ENCODE data around the gene TTC7B. TPM values are rescaled to one million over a fixed set of nuclear protein-coding genes. Genes with fewer than 3 reads are reported as not detected.
A peak's percentile ranks its signal among the peaks of the same experiment; 100 is the strongest.

The TTC7B gene
- total RNA-seq, 1 donor from 2014 or later, result 32.4 TPM

GRCh38 chr14:90720336-90720735, 95.9 kb downstream of the TTC7B start:
- ATAC-seq (no peak), DNase-seq (ENCODE audit: low spot score) (peak; percentile 18)

- ATAC-seq, result no peak
- peak; percentile 15 for DNase-seq (ENCODE audit: low spot score)
Measured at GRCh38 chr14:90717916-90718315, 98.3 kb downstream of the TTC7B start.

- ATAC-seq, result no peak
Measured at GRCh38 chr14:90715993-90716392, 100.2 kb downstream of the TTC7B start.

GRCh38 chr14:90715495-90715894, 100.7 kb downstream of the TTC7B start:
- no peak for DNase-seq (ENCODE audit: low spot score)

More at GRCh38 chr14:90715993-90716392, 100.2 kb downstream of the TTC7B start:
- no peak for DNase-seq (ENCODE audit: low spot score)

GRCh38 chr14:90714811-90715210, 101.4 kb downstream of the TTC7B start:
- DNase-seq (ENCODE audit: low spot score) (no peak), ATAC-seq (no peak)

More at GRCh38 chr14:90715495-90715894, 100.7 kb downstream of the TTC7B start:
- no peak for ATAC-seq

GRCh38 chr14:90704738-90705392, 111.4 kb downstream of the TTC7B start:
- ATAC-seq (peak; percentile 91), DNase-seq (ENCODE audit: low spot score) (no peak)

- ATAC-seq, result peak; percentile 13
- no peak for DNase-seq (ENCODE audit: low spot score)
Measured at GRCh38 chr14:90703841-90704737, 112.1 kb downstream of the TTC7B start.

- no peak for ATAC-seq
- DNase-seq (ENCODE audit: low spot score), result no peak
Measured at GRCh38 chr14:90700933-90701776, 115.1 kb downstream of the TTC7B start.

- ATAC-seq, result no peak
- no peak for DNase-seq (ENCODE audit: low spot score)
Measured at GRCh38 chr14:90699016-90699415, 117.2 kb downstream of the TTC7B start.

GRCh38 chr14:90698379-90698869, 117.8 kb downstream of the TTC7B start:
- ATAC-seq, result peak; percentile 20
- peak; percentile 57 for DNase-seq (ENCODE audit: low spot score)

GRCh38 chr14:90697577-90698206, 118.5 kb downstream of the TTC7B start:
- peak; percentile 98 for ATAC-seq
- DNase-seq (ENCODE audit: low spot score), result peak; percentile 81

- ATAC-seq, result peak; percentile 27
- no peak for DNase-seq (ENCODE audit: low spot score)
Measured at GRCh38 chr14:90697132-90697531, 119.1 kb downstream of the TTC7B start.

GRCh38 chr14:90696720-90697119, 119.5 kb downstream of the TTC7B start:
- no peak for DNase-seq (ENCODE audit: low spot score)
- ATAC-seq, result peak; percentile 36

GRCh38 chr14:90695997-90696660, 120.1 kb downstream of the TTC7B start:
- DNase-seq (ENCODE audit: low spot score) (no peak), ATAC-seq (no peak)

- ATAC-seq (no peak), DNase-seq (ENCODE audit: low spot score) (no peak)
Measured at GRCh38 chr14:90693413-90693812, 122.8 kb downstream of the TTC7B start.

- no peak for ATAC-seq
- no peak for DNase-seq (ENCODE audit: low spot score)
Measured at GRCh38 chr14:90692826-90693225, 123.4 kb downstream of the TTC7B start.

GRCh38 chr14:90692061-90692460, 124.2 kb downstream of the TTC7B start:
- no peak for DNase-seq (ENCODE audit: low spot score)
- no peak for ATAC-seq

GRCh38 chr14:90691627-90692026, 124.6 kb downstream of the TTC7B start:
- DNase-seq (ENCODE audit: low spot score), result no peak
- no peak for ATAC-seq

- DNase-seq (ENCODE audit: low spot score) (no peak), ATAC-seq (no peak)
Measured at GRCh38 chr14:90687680-90688079, 128.6 kb downstream of the TTC7B start.

GRCh38 chr14:90682615-90683014, 133.6 kb downstream of the TTC7B start:
- no peak for ATAC-seq
- DNase-seq (ENCODE audit: low spot score), result no peak

All from left lobe of liver (tissue), 2 donors.